HG03520 (cell line): Measurements from ENCODE around the gene SEMA3E.
"Not testable (repeated sequence)": the region's sequence is repeated elsewhere in the genome, so short reads cannot be mapped to it uniquely, and the experiment has no call there.

Source experiments
- ATAC-seq: cut with Tn5 transposase; IDR thresholded peaks from one replicate; pipeline ENCODE4 v1.9.1; 2021; ENCODE audit warnings: mild to moderate bottlenecking, moderate library complexity; ENCODE audit not compliant: unreplicated experiment

The SEMA3E gene

GRCh38 chr7:83457022-83457892, 191.7 kb downstream of the SEMA3E start:
- no peak for ATAC-seq

GRCh38 chr7:83456413-83456812, 192.5 kb downstream of the SEMA3E start:
- ATAC-seq: no peak

GRCh38 chr7:83455612-83456011, 193.3 kb downstream of the SEMA3E start:
- ATAC-seq: no peak

- no peak for ATAC-seq
These were observed 196.7 kb downstream of the SEMA3E start for GRCh38 chr7:83452256-83452655.

- no peak for ATAC-seq
These were observed 197.4 kb downstream of the SEMA3E start for GRCh38 chr7:83451501-83452045.

- no peak for ATAC-seq
These were observed 199.2 kb downstream of the SEMA3E start for GRCh38 chr7:83449781-83450180.

GRCh38 chr7:83447681-83448080, 201.3 kb downstream of the SEMA3E start:
- no peak for ATAC-seq

GRCh38 chr7:83446102-83446669, 202.8 kb downstream of the SEMA3E start:
- no peak for ATAC-seq

- ATAC-seq: no peak
These were observed 206.0 kb downstream of the SEMA3E start for GRCh38 chr7:83442911-83443310.

- no peak for ATAC-seq
These were observed 209.9 kb downstream of the SEMA3E start for GRCh38 chr7:83439026-83439425.

- ATAC-seq: not testable (repeated sequence)
These were observed 218.7 kb downstream of the SEMA3E start for GRCh38 chr7:83430289-83430688.

- ATAC-seq: no peak
These were observed 219.4 kb downstream of the SEMA3E start for GRCh38 chr7:83429493-83429892.

- ATAC-seq: no peak
These were observed 221.1 kb downstream of the SEMA3E start for GRCh38 chr7:83427884-83428283.

- ATAC-seq: no peak
These were observed 222.6 kb downstream of the SEMA3E start for GRCh38 chr7:83426325-83426724.

- no peak for ATAC-seq
These were observed 229.9 kb downstream of the SEMA3E start for GRCh38 chr7:83419013-83419412.

- ATAC-seq: no peak
These were observed 233.1 kb downstream of the SEMA3E start for GRCh38 chr7:83415840-83416239.

GRCh38 chr7:83414947-83415346, 234.0 kb downstream of the SEMA3E start:
- no peak for ATAC-seq

GRCh38 chr7:83413831-83414230, 235.1 kb downstream of the SEMA3E start:
- no peak for ATAC-seq

GRCh38 chr7:83413424-83413823, 235.5 kb downstream of the SEMA3E start:
- ATAC-seq: no peak

GRCh38 chr7:83410989-83411591, 237.8 kb downstream of the SEMA3E start:
- peak; percentile 60 for ATAC-seq

GRCh38 chr7:83394776-83395175, 254.2 kb downstream of the SEMA3E start:
- no peak for ATAC-seq

- no peak for ATAC-seq
These were observed 260.5 kb downstream of the SEMA3E start for GRCh38 chr7:83388436-83388835.
